ENCODE measurements around the gene KLHL12.

Gene KLHL12

GRCh38 chr1:202932476-202932875 is 5.4 kb upstream of the KLHL12 start:
- no peak for TF ChIP-seq CTCF (IDR thresholded peaks at IDR 0.05)

- TF ChIP-seq CTCF (IDR thresholded peaks at IDR 0.05) = no peak
Observed at GRCh38 chr1:202923533-202923932, 3.5 kb downstream of the KLHL12 start.

DNA sequence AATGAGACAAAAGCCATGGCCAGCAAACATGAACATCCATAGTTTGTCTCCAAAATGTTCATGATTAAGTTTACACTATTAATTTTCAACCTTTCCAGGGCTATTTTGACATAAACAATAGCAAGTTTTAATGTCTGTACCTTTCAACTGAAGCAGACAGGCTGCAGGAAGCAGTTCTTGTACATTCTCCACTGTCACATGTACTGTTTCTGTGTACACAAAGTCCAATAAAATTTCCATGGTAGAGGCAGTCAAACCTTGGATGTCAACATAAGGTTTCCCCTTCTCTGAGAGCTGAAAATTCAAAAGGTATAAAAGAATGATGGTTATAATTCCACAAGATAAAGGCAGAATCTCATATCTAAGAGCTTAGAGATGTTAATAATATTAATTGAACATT is 7.4 kb downstream of the KLHL12 start:
- TF ChIP-seq CTCF (IDR thresholded peaks at IDR 0.05) = no peak

DNA sequence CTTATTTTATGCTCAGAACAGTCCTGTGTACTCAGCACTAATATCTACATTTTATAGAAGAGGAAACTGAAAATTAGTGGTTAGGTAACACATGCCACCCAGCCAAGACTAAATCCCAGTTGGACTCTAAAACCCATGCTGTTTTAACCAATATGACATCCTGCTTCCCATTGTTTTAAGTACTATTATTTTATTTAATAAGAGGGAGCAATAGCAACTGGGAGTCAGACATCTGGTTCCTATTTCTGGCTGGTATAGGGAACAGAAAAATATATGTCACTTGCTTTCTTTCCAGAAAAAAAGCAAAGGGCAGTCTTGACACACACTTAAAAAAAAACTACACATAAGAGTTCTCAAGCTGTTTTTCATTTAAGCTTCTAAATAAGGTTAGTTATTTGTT is 11.9 kb downstream of the KLHL12 start:
- TF ChIP-seq CTCF (IDR thresholded peaks at IDR 0.05) = no peak

DNA sequence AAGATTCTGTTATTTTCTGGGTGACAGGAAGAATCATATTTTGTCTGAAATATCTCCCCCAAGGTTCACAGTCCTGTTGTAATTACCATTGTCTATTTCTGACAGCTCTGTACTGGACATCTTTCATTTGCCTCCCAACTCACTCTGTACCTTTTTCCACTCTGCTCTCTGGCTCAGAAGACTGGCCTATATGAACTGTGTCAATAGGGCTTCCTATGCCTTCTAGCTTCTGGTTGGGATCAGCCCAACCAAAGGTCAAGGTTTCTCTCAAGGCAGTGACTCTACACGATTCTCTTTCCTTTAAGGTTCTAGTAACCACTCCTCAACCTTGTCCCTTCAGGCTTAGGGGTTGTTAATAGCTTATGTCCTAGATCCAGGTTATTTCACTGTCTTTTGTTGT is 17.5 kb downstream of the KLHL12 start:
- TF ChIP-seq CTCF (IDR thresholded peaks at IDR 0.05) = no peak

DNA sequence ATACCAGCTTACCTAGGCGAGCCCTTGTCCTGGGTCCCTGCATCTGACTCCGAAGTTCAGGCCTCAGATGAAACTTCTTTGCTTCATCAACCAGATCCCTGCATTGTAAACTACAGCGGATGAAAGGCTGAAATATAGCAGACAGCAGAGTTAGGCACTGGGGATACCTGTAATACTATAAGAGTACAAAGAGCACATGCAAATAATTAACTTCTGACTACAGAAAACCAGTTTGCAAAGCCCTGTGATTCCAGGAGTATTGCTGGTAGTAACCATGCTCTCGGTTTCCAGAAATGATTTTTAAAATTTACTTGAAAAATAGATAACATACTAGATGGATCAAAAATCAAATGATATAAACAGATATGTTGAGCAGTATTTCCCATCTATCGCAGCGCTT is 18.0 kb downstream of the KLHL12 start:
- TF ChIP-seq CTCF (IDR thresholded peaks at IDR 0.05) = no peak

DNA sequence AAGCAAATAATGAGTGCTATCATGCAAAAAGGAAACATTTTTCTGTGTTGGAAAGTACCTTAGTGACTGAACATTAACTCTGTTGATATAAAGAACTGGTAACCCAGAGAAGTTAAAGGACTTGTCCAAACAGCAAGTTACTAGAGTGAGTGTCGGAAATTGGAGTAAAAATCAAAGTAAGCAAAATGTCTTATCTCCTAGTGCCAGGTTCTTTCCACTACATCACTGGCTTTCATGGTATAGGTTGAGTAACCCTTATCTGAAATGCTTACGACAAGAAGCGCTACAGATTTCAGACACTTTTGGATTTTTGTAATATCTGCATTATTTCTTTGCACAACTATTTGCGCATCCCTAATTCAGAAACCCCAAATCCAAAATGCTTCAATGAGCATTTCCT is 21.7 kb downstream of the KLHL12 start:
- no peak for TF ChIP-seq CTCF (IDR thresholded peaks at IDR 0.05)

DNA sequence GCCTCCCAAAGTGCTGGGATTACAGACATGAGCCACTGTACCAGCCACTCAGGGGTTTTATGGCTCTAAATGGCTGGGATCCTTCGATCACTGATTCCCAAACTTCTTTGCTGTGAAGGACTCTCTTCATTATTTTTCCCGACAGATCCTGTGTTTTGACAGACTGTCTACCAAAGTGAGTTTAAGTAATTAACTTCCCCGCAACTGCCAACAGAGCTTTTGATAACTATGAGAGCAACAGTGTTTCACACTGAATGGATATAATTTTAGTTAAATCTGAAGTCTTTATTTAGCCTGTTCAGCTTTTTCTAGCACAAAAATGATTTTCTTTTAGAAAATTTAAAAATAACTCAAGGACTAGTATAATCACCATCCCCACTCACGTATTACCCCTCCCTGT is 25.5 kb downstream of the KLHL12 start:
- no peak for TF ChIP-seq CTCF (IDR thresholded peaks at IDR 0.05)

Measured in LNCAP (cell line).